ENCODE data around the gene VSTM4. TPM values are rescaled to one million over a fixed set of nuclear protein-coding genes. Genes with fewer than 3 reads are reported as not detected.

The VSTM4 gene
- total and polyA plus RNA-seq, 11 donors: 5.6 to 22.1 (median 15.8) TPM

GRCh38 chr10:49091450-49092210, 23.7 kb downstream of the VSTM4 start:
- ATAC-seq (no peak), DNase-seq (no peak)
- TF ChIP-seq, protein P1, sequence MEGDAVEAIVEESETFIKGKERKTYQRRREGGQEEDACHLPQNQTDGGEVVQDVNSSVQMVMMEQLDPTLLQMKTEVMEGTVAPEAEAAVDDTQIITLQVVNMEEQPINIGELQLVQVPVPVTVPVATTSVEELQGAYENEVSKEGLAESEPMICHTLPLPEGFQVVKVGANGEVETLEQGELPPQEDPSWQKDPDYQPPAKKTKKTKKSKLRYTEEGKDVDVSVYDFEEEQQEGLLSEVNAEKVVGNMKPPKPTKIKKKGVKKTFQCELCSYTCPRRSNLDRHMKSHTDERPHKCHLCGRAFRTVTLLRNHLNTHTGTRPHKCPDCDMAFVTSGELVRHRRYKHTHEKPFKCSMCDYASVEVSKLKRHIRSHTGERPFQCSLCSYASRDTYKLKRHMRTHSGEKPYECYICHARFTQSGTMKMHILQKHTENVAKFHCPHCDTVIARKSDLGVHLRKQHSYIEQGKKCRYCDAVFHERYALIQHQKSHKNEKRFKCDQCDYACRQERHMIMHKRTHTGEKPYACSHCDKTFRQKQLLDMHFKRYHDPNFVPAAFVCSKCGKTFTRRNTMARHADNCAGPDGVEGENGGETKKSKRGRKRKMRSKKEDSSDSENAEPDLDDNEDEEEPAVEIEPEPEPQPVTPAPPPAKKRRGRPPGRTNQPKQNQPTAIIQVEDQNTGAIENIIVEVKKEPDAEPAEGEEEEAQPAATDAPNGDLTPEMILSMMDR (IDR thresholded peaks at IDR 0.05): no peak
- TF ChIP-seq POLR2A (IDR thresholded peaks at IDR 0.05): no peak
- peaks cover 0 to 2% (median 0%) of the 10 kb centered on the region in 9 donors for H3K36me3 ChIP-seq
- H3K9me3 ChIP-seq: peaks cover 0 to 10% (median 7%) of the 10 kb centered on the region in 12 donors
- peaks cover 6 to 76% (median 35%) of the 10 kb centered on the region in 12 donors for H3K4me1 ChIP-seq
- 87 to 96% (median 94%) methylated on average over 13 of the region's 13 CpGs for WGBS, 4 donors
- no peaks in the 10 kb centered on the region for H3K27me3 ChIP-seq
- H3K4me3 ChIP-seq: no peak overlapping the region
- intact Hi-C loops (cut with DNase I): no loop called here
- H3K27ac ChIP-seq: peak overlapping the region in 1 of 12 donors; percentile 13

DNA sequence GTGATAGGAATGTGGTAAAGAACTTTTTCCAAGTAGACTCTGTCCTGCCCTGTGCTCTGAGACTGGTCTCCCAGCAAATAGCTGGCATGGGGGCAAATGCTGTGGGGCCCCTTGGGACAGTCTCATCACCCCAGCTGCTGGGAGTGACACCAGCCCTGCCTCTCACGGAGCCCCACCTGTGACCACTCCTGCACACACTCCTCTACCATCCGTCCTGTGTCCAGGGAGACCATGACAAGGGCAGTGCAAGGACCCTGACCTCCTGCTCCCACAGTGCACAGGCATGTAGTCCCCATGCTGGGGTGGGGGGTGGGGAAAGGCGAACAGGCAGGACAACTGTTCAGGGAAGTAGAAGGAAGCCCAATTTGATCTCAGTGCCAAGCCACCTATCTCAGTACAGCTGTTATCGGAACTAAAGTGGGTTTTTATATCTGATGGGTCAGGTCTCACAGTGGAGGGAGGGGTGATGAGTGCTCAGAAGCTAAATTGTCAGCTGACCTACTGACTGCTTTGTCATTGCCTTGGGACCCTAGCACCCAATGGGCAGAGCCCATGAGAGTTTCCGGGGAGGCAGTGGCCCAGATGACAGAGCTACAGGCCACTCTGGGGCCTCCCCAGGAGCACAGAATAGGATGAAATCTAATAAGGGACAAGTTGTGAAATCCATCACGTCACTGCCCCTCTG, 24.5 kb downstream of the VSTM4 start:
- ATAC-seq: no peak
- Histone ChIP-seq H3K9me3 (peaks cover 0 to 15% (median 9%) of the 10 kb centered on the region in 12 donors), H3K27me3 (no peaks in the 10 kb centered on the region), H3K4me3 (no peak overlapping the region), H3K27ac (peak overlapping the region in 5 of 12 donors; percentile 13 to 58 (median 51)), H3K4me1 (peaks cover 6 to 68% (median 30%) of the 10 kb centered on the region in 12 donors), H3K36me3 (peaks cover 0 to 10% (median 0%) of the 10 kb centered on the region in 9 donors)
- 78 to 89% (median 83%) methylated on average over 5 to 6 of the region's 6 CpGs for WGBS, 4 donors
- DNase-seq: no peak
- intact Hi-C loops (cut with DNase I): no loop called here
- TF ChIP-seq POLR2A (IDR thresholded peaks at IDR 0.05): no peak
- TF ChIP-seq, protein P1 (IDR thresholded peaks at IDR 0.05): no peak

DNA sequence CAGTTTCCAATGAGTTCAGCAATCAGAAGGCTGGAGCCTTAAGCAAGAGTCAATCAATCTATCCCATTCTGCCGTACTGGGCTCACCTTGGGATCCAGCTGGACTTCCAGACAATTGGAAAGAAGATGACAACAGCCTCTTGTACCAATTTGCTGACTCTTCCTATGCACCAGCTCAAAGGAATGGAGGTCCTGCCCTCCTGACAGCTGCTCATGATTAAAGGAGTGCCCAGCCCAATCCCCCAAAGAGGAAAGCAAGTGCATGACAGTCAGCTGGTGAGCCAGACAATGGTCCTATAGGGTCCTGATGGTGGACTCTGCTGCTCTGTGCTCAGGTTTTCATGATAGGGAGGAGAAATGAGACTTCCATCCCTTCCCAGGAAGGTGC, 25.1 kb downstream of the VSTM4 start:
- TF ChIP-seq, protein P1 (IDR thresholded peaks at IDR 0.05): no peak
- TF ChIP-seq POLR2A (IDR thresholded peaks at IDR 0.05): no peak
- H3K4me3 ChIP-seq: no peak overlapping the region
- H3K9me3 ChIP-seq: peaks cover 0 to 15% (median 9%) of the 10 kb centered on the region in 12 donors
- H3K4me1 ChIP-seq: peaks cover 5 to 61% (median 26%) of the 10 kb centered on the region in 12 donors
- H3K36me3 ChIP-seq: peaks cover 0 to 17% (median 3%) of the 10 kb centered on the region in 9 donors
- WGBS, 4 donors: 46 to 83% (median 71%) methylated on average over 1 of the region's 1 CpG
- no peaks in the 10 kb centered on the region for H3K27me3 ChIP-seq
- DNase-seq (no peak), ATAC-seq (no peak)
- H3K27ac ChIP-seq: peak overlapping the region in 7 of 12 donors; percentile 19 to 66 (median 51)
- intact Hi-C loops (cut with DNase I): no loop called here

Measured in heart left ventricle (tissue), 16 donors.